NCI-H2227 (cell line): Measurements from ENCODE around the gene PDIK1L.

Experiments used
- DNase-seq: peaks from one replicate; lab custom pipeline; 2025; ENCODE audit not compliant: unreplicated experiment; lab: John Stamatoyannopoulos, UW

The PDIK1L gene

GRCh38 chr1:26153966-26154532 lies 42.4 kb downstream of the PDIK1L start:
- DNase-seq, result no peak

GRCh38 chr1:26154750-26155149 lies 43.1 kb downstream of the PDIK1L start:
- peak; percentile 57 for DNase-seq

GRCh38 chr1:26155370-26156284 lies 44.0 kb downstream of the PDIK1L start:
- no peak for DNase-seq

GRCh38 chr1:26156285-26157038 lies 44.8 kb downstream of the PDIK1L start:
- peak; percentile 65 for DNase-seq

- no peak for DNase-seq
These were observed 46.8 kb downstream of the PDIK1L start for GRCh38 chr1:26158271-26158907.

- no peak for DNase-seq
These were observed 47.5 kb downstream of the PDIK1L start, which contains the start of gene FAM110D for GRCh38 chr1:26158908-26159742. FAM110D (plus strand) TSS chr1:26159079; CDS start chr1:26161292, 2,213 bp downstream.

- DNase-seq, result no peak
These were observed 48.1 kb downstream of the PDIK1L start for GRCh38 chr1:26159743-26160039.

GRCh38 chr1:26160527-26161414 lies 49.1 kb downstream of the PDIK1L start:
- DNase-seq, result peak; percentile 38

GRCh38 chr1:26161415-26162219 lies 50.0 kb downstream of the PDIK1L start:
- peak; percentile 75 for DNase-seq

- no peak for DNase-seq
These were observed 50.6 kb downstream of the PDIK1L start for GRCh38 chr1:26162220-26162709.

- no peak for DNase-seq
These were observed 52.0 kb downstream of the PDIK1L start for GRCh38 chr1:26163684-26164035.

GRCh38 chr1:26164036-26164860 lies 52.6 kb downstream of the PDIK1L start:
- DNase-seq, result peak; percentile 71

GRCh38 chr1:26164861-26165842 lies 53.5 kb downstream of the PDIK1L start:
- no peak for DNase-seq

GRCh38 chr1:26166719-26167281 lies 55.2 kb downstream of the PDIK1L start:
- DNase-seq, result no peak

GRCh38 chr1:26168410-26169197 lies 57.0 kb downstream of the PDIK1L start, which contains the start of gene C1orf232:
C1orf232 (minus strand) TSS chr1:26168963; CDS start chr1:26168499, 464 bp downstream.
- DNase-seq, result peak; percentile 45
